Activated CD4-positive, alpha-beta T cell treated with anti-CD3 and anti-CD28 coated beads, Interleukin-2, amount 10 ng/mL, durations not matched to agents 7 days and 5 days (primary cell): ENCODE results near the gene SIPA1L2. TPM values are rescaled to one million over a fixed set of nuclear protein-coding genes. Genes with fewer than 3 reads are reported as not detected.
A peak's percentile ranks its signal among the peaks of the same experiment; 100 is the strongest.

Source experiments
- CTCF ChIA-PET: fragments of 350-600 bp; sonication (Branson Sonifier 250); formaldehyde crosslinking; loops from one replicate; lab custom pipeline; 2021; ENCODE audit warnings: antibody characterized with exemption; lab: Charles Lee
- POLR2A ChIA-PET: fragments of 350-600 bp; sonication (Branson Sonifier 250); formaldehyde crosslinking; loops from one replicate; lab custom pipeline; 2021; ENCODE audit warnings: antibody characterized with exemption; lab: Charles Lee
- DNase-seq: peaks from one replicate; pipeline ENCODE4 v3.0.0-alpha.2; 2020
- H3K27ac Mint-ChIP-seq: one replicate; pipeline ENCODE4 v1.8.0; 2021; ENCODE audit warnings: mild to moderate bottlenecking, moderate library complexity, mixed read lengths
- H3K27me3 Mint-ChIP-seq: one replicate; pipeline ENCODE4 v1.8.0; 2021; ENCODE audit warnings: mixed read lengths
- H3K36me3 Mint-ChIP-seq: one replicate; pipeline ENCODE4 v1.8.0; 2021; ENCODE audit warnings: low read depth, mixed read lengths
- H3K4me1 Mint-ChIP-seq: one replicate; pipeline ENCODE4 v1.8.0; 2021; ENCODE audit warnings: mixed read lengths
- H3K4me3 Mint-ChIP-seq: one replicate; pipeline ENCODE4 v1.8.0; 2021; ENCODE audit warnings: mild to moderate bottlenecking, moderate library complexity, mixed read lengths
- H3K9me3 Mint-ChIP-seq: one replicate; pipeline ENCODE4 v1.8.0; 2021; ENCODE audit warnings: mixed read lengths
- total RNA-seq, 2 experiments: library from RNA; stranded (reverse); gene quantifications; one replicate each; pipeline ENCODE4 v1.2.3, GENCODE V29; 2021

SIPA1L2 gene
- total RNA-seq, 2 experiments from 2014 or later: 0.62 to 0.77 TPM

DNA sequence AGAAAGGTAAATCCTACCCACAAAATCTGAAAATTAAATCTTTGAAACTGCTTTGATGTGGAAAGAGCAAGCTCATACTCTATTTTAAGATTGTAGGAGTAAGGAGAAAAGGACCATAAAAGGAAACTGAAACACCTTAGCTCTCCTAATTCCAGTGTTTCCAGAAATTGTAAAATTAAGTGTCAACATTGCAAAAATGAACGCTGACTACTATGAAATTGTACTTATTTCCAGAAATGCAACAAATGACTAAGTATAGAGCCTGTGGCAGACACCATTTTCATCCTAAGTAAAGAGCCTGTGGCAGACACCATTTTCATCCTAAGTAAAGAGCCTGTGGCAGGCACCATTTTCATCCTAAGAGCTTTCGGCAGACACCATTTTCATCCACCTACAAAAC, 6.9 kb upstream of the SIPA1L2 start:
- no peak overlapping the region for H3K4me3 Mint-ChIP-seq
- no peaks in the 10 kb centered on the region for H3K4me1 Mint-ChIP-seq
- peaks cover 20% of the 10 kb centered on the region for H3K27me3 Mint-ChIP-seq
- H3K36me3 Mint-ChIP-seq: no peaks in the 10 kb centered on the region
- no peaks in the 10 kb centered on the region for H3K9me3 Mint-ChIP-seq
- POLR2A ChIA-PET: no interaction called here
- DNase-seq: no peak
- no peak overlapping the region for H3K27ac Mint-ChIP-seq
- CTCF ChIA-PET: interaction anchor here (0.8 to 1.1 kb wide), 2 partner anchors 157 to 237 kb away, joined by 3 read pairs; no protein-coding TSS in a partner anchor

DNA sequence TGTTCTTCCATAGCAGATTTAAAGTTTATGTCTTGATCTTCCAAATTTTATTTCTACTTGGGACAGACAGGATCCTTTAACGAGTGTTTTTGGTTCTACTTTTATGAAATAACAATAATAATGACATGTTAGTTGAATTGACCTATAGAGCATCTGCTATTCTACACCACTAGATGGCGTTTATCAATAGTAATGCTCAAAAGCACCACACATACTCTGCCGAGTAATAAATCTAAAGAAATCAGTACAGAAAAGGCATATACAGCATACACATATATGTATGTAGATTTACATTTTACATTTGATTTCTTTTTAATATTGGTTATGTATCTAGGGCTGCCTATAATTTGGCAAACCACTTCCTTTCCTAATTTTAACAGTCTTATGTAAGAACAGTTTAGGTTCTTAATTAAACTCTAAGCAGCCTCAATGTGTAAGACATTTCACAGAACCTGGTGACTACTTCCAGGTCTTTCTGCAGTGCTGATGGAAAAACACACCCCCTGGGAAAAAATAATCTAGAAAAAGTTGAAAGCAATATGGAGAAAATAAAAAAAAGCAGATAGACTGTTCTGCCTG, 5.9 kb upstream of the SIPA1L2 start:
- H3K27ac Mint-ChIP-seq: no peak overlapping the region
- peaks cover 23% of the 10 kb centered on the region for H3K27me3 Mint-ChIP-seq
- no peak overlapping the region for H3K4me3 Mint-ChIP-seq
- H3K4me1 Mint-ChIP-seq: peaks cover 7% of the 10 kb centered on the region
- H3K36me3 Mint-ChIP-seq: no peaks in the 10 kb centered on the region
- CTCF ChIA-PET: no interaction called here
- H3K9me3 Mint-ChIP-seq: no peaks in the 10 kb centered on the region
- DNase-seq: no peak
- POLR2A ChIA-PET: no interaction called here

GRCh38 chr1:232635279-232635678, 5.3 kb upstream of the SIPA1L2 start:
- peaks cover 27% of the 10 kb centered on the region for H3K27me3 Mint-ChIP-seq
- ChIA-PET CTCF (no interaction called here), POLR2A (no interaction called here)

DNA sequence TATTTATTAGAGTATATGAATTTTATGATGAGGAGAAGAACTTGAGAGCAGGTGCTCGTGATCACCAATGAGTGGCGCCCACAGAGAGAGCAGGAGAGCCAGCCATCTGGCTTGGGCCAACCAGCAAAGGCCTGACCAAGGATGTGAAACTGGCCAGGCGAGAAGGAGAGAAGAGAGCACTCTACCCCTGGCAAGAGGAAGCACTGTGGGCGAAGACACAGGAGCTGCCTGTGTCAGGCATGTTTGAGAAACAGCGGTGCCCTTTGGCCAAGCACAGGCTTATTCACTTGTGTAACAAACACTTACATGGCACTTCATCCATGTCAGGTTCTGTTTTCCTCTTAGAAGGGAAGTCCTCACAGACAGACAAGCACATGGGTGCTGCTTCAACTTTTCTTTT, 4.2 kb upstream of the SIPA1L2 start:
- CTCF ChIA-PET: no interaction called here
- Mint-ChIP-seq H3K27me3 (peaks cover 30% of the 10 kb centered on the region), H3K9me3 (no peaks in the 10 kb centered on the region), H3K4me3 (no peak overlapping the region), H3K36me3 (no peaks in the 10 kb centered on the region), H3K27ac (no peak overlapping the region), H3K4me1 (peaks cover 13% of the 10 kb centered on the region)
- no peak for DNase-seq
- POLR2A ChIA-PET: no interaction called here

More at GRCh38 chr1:232635279-232635678, 5.3 kb upstream of the SIPA1L2 start:
- H3K9me3 Mint-ChIP-seq: no peaks in the 10 kb centered on the region
- no peaks in the 10 kb centered on the region for H3K36me3 Mint-ChIP-seq
- peaks cover 10% of the 10 kb centered on the region for H3K4me1 Mint-ChIP-seq
- no peak for DNase-seq
- no peak overlapping the region for H3K27ac Mint-ChIP-seq
- no peak overlapping the region for H3K4me3 Mint-ChIP-seq

- H3K36me3 Mint-ChIP-seq: no peaks in the 10 kb centered on the region
- H3K9me3 Mint-ChIP-seq: no peaks in the 10 kb centered on the region
- H3K27ac Mint-ChIP-seq: no peak overlapping the region
- H3K4me3 Mint-ChIP-seq: peak overlapping the region; percentile 77
- ChIA-PET CTCF (interaction anchor here (0.9 kb wide), 1 partner anchor 33 kb away, joined by 4 read pairs; no protein-coding TSS in a partner anchor), POLR2A (no interaction called here)
- DNase-seq: no peak
- H3K4me1 Mint-ChIP-seq: peaks cover 31% of the 10 kb centered on the region
- H3K27me3 Mint-ChIP-seq: peaks cover 45% of the 10 kb centered on the region
These were observed 912 bp upstream of the SIPA1L2 start for GRCh38 chr1:232630894-232631195.

DNA sequence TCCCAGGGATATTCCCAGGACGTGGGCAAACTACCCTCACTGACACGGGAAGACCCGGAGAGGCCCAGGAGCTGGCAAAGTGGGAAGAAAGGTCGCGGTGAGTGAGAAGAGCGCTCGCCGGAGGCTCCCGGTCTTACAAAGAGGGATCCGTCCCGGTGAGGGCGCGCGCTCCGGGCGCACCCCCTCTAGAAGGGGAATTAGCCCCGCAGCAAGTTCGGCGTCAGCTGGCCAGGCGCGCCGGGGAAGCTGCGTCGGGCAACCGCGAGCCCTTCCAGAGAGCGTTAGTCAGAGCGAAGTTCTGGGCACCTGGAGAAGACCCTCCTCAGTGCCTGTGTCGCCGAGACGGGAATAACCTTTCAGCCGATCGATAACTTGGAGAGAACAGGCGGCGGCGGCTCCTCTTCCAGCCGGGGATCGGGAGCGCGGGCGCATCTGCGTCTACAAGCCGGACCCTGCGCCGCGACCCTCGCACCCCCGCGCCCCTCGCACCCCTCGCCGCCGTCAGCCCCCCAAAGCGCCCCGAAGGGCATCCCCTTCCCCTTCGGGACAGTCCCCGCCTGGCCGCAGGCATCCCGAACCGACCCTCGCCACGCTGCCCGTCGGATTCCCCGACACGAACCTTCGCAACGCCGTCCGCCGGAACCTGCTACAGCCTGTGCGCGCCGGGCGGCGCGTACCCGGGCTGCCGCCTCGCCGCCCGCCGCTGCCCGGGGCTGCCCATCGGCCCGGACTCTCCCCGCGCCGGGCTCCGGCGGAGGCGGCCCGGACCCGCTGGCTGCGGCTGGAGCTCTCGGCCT, 485 bp downstream of the SIPA1L2 start:
- Mint-ChIP-seq H3K9me3 (no peaks in the 10 kb centered on the region), H3K4me1 (peaks cover 31% of the 10 kb centered on the region), H3K36me3 (no peaks in the 10 kb centered on the region), H3K27ac (no peak overlapping the region), H3K27me3 (peaks cover 39% of the 10 kb centered on the region), H3K4me3 (peak overlapping the region; percentile 77)
- DNase-seq: peak; percentile 14
- CTCF ChIA-PET: interaction anchor here (0.9 kb wide), 1 partner anchor 32 kb away, joined by 4 read pairs; no protein-coding TSS in a partner anchor
- POLR2A ChIA-PET: no interaction called here

DNA sequence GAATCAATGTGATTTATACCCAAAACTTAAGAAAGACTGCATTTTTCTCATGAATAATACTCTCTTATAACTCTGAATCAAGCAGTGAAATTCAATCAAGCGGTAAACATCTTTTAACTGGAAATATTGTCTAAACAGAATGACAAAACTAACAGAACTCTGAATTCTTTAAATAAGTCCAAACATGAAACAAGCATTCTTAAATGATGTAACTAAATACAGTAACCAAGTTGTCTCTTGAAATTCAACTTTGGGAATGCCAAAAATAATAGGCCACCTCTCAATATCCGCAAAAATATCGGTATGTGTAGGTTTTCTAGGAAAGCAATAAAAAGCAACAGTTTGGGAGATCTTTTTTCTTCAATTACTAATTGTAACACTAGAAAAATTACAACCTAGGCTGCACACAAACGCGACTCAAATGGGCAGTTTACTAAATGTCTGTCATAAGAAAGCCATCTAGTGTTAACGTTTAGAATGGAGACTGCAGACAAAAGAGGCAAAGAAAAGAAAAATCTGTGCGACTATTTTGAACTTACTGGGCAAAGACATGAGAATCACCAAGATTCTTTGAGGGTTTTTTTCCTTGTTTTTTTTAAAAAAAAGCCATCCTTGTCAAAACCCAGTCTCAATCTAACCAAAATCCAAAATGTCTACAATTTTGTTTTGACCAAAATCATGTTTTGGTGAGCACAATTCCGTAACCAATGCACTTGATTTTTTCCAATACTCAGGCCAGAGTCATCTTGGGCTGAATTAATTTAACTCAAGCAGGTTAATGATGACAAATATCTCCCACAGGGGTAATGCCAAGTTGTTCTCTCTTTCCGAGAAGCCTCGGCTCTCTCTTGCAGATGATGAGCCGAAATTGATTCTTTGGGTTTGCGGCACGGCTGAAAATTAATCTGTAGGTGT, 1.3 kb downstream of the SIPA1L2 start:
- Mint-ChIP-seq H3K4me3 (peak overlapping the region; percentile 74), H3K36me3 (no peaks in the 10 kb centered on the region), H3K27me3 (peaks cover 38% of the 10 kb centered on the region), H3K27ac (no peak overlapping the region), H3K4me1 (peaks cover 31% of the 10 kb centered on the region), H3K9me3 (no peaks in the 10 kb centered on the region)
- POLR2A ChIA-PET: interaction anchor here (0.7 kb wide), 1 partner anchor 282 kb away, joined by 4 read pairs; no protein-coding TSS in a partner anchor
- DNase-seq: no peak
- CTCF ChIA-PET: interaction anchor here (1.0 to 1.3 kb wide), 3 partner anchors 34 to 51 kb away, joined by 3 to 6 read pairs (median 4); no protein-coding TSS in a partner anchor

DNA sequence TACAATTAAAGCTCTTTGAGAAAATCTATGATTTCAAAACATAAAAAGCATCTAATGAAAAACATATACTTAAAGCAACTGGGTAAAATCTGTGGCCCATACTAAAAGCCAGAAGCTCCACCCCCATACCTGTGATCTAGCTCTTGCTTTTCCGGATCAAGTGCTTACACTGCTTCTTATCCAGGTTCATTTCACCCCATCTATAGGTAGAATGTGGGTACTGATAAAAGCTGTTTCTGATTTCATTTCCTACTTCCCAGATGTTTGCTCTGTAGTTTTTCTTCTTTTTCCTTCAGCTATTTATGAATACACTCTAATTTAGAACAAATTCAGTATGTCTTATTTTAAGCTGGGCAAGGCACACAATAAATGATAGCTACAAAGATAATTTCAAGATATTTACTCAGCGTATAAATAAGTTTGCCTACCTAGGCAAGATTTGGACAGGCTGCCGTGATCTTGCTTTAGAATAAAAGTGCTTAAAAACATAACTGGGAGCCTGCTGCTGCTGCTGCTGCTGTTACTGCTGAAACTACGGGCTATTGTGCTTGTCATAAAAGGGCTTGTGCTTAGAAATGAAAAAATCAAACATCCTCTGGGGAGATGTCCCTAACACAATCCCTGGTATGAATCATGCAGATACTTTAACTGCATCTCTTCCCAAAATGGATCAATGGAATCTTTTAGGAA, 2.1 kb downstream of the SIPA1L2 start:
- Mint-ChIP-seq H3K9me3 (no peaks in the 10 kb centered on the region), H3K4me3 (no peak overlapping the region), H3K4me1 (peaks cover 31% of the 10 kb centered on the region), H3K36me3 (no peaks in the 10 kb centered on the region), H3K27ac (no peak overlapping the region), H3K27me3 (peaks cover 34% of the 10 kb centered on the region)
- ChIA-PET CTCF (interaction anchor here (0.6 to 1.3 kb wide), 7 partner anchors 12 to 909 kb away, joined by 3 to 6 read pairs (median 4); no protein-coding TSS in a partner anchor), POLR2A (interaction anchor here (0.7 kb wide), 1 partner anchor 282 kb away, joined by 4 read pairs; no protein-coding TSS in a partner anchor)
- DNase-seq: peak; percentile 54

DNA sequence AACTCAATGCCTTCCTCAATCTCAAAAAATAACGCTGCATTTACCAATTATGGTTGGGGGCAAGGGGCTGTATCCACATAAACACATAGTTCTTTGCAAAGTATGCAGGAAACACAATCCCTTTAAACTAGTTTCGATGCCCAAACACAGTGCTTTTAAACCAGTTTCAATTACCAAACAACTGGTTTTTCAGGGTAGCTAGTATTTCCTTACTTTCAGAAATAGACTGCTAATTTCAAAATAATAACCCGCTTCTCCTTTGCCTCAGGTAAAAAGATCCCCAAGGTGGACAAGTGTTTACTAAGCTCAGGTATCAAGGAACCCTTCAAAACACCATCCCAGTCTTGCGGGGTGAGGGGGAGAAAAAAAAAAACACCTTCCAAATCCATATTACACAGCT, 2.8 kb downstream of the SIPA1L2 start:
- no peak overlapping the region for H3K4me3 Mint-ChIP-seq
- H3K27ac Mint-ChIP-seq: no peak overlapping the region
- H3K36me3 Mint-ChIP-seq: no peaks in the 10 kb centered on the region
- H3K4me1 Mint-ChIP-seq: peaks cover 31% of the 10 kb centered on the region
- peaks cover 28% of the 10 kb centered on the region for H3K27me3 Mint-ChIP-seq
- POLR2A ChIA-PET: interaction anchor here (0.7 kb wide), 1 partner anchor 338 kb away, joined by 3 read pairs; no protein-coding TSS in a partner anchor
- no peak for DNase-seq
- H3K9me3 Mint-ChIP-seq: no peaks in the 10 kb centered on the region
- CTCF ChIA-PET: interaction anchor here (0.6 to 1.3 kb wide), 7 partner anchors 11 to 908 kb away, joined by 3 to 6 read pairs (median 4); no protein-coding TSS in a partner anchor

GRCh38 chr1:232626452-232626851, 3.5 kb downstream of the SIPA1L2 start:
- H3K4me3 Mint-ChIP-seq: no peak overlapping the region
- CTCF ChIA-PET: no interaction called here
- H3K36me3 Mint-ChIP-seq: no peaks in the 10 kb centered on the region
- H3K27me3 Mint-ChIP-seq: peaks cover 24% of the 10 kb centered on the region
- no peaks in the 10 kb centered on the region for H3K9me3 Mint-ChIP-seq
- peaks cover 30% of the 10 kb centered on the region for H3K4me1 Mint-ChIP-seq
- POLR2A ChIA-PET: interaction anchor here (0.7 kb wide), 1 partner anchor 339 kb away, joined by 3 read pairs; no protein-coding TSS in a partner anchor
- DNase-seq: no peak
- no peak overlapping the region for H3K27ac Mint-ChIP-seq

DNA sequence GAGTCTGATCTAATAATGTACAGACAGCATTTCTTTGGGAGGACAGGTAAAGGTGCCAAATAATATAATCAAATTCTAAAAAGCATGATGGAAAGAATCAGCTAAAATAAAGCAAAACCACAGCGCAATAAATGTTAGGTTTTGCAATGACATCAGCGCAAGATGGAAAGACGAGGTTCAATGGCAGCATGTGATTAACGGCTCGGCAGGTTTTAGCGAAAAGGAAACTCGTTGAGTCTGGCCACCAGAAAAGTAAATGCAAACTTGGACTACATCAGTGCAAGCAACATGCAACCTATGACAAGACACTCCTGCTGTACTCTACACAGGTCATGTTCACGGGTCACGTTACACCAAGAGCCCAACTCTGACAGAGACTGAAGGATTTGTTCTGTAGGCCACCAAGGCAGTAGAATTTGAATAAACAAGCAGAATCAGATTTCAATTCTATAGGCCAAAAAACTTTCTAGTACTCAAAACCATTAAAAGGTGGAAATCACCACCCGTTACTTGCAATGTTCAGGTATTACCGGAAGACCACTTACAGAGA, 4.5 kb downstream of the SIPA1L2 start:
- no peak overlapping the region for H3K27ac Mint-ChIP-seq
- H3K36me3 Mint-ChIP-seq: no peaks in the 10 kb centered on the region
- ChIA-PET CTCF (interaction anchor here (1.0 kb wide), 1 partner anchor 30 kb away, joined by 4 read pairs; no protein-coding TSS in a partner anchor), POLR2A (no interaction called here)
- H3K4me1 Mint-ChIP-seq: peaks cover 21% of the 10 kb centered on the region
- no peaks in the 10 kb centered on the region for H3K9me3 Mint-ChIP-seq
- H3K27me3 Mint-ChIP-seq: peaks cover 18% of the 10 kb centered on the region
- H3K4me3 Mint-ChIP-seq: no peak overlapping the region
- DNase-seq: no peak
